Head of caudate nucleus (tissue), 42 donors: Measurements from ENCODE around the gene TMEM115.

ENCODE experiments used
- DNase-seq, 42 donors: peaks; one replicate each; pipeline versions ENCODE4 v3.0.0 to v3.0.0-alpha.2; 2020 to 2021; ENCODE audit warnings: mixed read lengths in 7 of 42
- intact Hi-C: fragments of 100-400 bp; cut with DNase I; formaldehyde crosslinking; loops from one replicate; pipeline ENCODE4 v1.15.0; 2022

The TMEM115 gene, protein sequence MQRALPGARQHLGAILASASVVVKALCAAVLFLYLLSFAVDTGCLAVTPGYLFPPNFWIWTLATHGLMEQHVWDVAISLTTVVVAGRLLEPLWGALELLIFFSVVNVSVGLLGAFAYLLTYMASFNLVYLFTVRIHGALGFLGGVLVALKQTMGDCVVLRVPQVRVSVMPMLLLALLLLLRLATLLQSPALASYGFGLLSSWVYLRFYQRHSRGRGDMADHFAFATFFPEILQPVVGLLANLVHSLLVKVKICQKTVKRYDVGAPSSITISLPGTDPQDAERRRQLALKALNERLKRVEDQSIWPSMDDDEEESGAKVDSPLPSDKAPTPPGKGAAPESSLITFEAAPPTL

DNA sequence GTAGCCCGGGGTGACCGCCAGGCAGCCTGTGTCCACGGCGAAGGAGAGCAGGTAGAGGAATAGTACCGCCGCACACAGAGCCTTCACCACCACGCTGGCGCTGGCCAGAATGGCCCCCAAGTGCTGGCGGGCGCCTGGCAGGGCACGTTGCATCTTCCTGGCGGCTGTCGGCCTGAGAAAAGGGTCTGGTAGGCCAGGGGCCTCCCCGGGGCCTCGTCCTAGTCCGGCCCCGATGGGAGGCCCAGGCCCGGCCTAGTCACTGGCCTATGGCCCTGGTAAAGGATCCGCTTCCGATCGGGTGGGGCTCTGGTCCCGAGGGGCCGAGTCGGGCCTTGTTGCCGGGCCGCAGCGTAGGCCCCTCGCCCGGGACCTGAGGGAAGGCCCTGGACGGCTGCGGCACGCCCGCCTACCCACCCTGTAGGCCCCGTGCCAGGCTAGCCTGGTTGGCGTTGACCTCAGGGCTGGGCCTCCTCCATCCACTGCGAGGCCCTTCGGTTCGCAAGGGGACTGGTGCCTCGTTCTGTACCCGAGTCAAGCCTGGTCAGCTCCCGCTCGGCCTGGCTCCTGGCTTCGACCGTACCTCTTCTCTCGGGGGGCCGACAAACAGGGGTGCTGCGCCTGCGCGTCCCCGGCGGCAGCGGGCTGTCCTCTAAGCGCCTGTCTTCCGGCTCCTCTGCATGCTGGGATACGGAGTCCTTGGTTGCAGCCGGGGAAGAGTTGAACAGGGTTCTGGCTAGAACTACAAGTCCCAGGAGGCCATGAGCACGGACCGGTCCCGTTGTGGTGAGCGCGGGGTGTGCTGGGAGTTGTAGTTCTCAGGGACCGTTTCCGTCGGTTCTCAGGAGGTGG, at the start of gene TMEM115:
Gene TMEM115 (minus strand): TSS at position 611 of the 849 bp plus-strand sequence. CDS start 458 bp downstream, at position 153.
- intact Hi-C loops = loop anchor here (1.0 kb wide), 1 partner anchor 8 kb away; no protein-coding TSS in a partner anchor
- peak; percentile 96 to 100 (median 100) for DNase-seq

DNA sequence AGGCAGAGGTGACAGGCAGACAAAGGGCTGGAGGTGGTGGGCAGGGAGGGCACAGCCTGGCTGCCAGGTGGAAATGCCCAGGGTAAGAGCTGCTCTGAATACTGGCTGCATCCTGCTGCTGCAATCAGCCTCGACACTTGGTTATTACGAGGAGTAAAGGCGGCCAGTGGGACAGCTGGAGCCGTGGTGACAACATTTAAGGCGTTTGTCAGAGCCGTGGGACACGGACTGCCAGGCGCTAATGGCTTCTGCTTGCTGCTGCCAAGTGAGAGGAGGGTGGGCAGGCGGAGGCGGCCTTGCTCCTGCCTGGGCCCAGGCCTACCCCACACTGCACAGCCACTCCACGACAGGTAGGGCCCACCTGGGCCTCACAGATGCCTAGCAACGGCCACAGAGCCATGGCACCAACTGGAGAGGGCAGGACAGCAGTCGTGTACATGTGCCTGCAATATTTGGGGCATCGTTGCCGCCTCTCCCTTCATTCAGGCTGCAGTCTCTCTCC, 49.2 kb upstream of the TMEM115 start:
- intact Hi-C loops = no loop called here
- DNase-seq = no peak

DNA sequence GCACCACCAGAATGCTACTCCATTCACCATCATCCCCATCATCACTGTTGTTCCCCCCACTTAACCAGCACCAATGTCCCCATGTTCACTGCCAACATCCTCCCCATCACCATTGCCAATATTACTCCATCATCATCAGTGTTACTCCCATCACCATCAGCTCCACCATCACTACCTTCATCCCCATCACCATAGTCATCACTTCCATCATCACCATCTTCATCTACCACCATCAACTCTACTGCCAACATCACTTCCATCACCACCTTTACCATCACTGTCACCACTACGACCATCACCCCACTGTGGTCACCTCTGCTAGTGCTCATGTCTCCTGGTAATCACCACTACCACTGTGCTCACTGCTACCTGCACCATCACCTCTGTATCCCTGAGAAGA, 47.2 kb upstream of the TMEM115 start:
- intact Hi-C loops = no loop called here

DNA sequence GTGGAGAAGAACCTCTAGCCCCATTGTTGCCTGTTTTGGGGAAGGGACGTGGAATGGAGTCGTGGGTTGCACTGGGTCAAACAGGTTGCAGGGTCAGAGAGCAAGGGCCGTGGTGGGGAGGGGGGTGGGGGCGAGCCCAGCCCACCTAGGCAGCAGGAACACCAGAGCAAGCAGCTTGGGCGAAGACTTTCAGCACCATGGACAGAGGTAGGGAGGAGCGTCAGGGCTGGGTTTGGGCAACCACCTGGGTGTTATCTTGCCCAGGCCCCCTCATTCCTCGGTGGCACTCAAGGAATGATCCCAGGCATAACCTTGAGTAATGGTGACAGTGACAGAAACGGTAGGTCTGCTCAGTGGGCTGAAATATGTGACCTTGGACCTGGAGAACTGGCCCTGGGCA, 45.9 kb upstream of the TMEM115 start:
- no peak for DNase-seq
- intact Hi-C loops = no loop called here

More for the DNA sequence above, 47.2 kb upstream of the TMEM115 start:
- DNase-seq = no peak

DNA sequence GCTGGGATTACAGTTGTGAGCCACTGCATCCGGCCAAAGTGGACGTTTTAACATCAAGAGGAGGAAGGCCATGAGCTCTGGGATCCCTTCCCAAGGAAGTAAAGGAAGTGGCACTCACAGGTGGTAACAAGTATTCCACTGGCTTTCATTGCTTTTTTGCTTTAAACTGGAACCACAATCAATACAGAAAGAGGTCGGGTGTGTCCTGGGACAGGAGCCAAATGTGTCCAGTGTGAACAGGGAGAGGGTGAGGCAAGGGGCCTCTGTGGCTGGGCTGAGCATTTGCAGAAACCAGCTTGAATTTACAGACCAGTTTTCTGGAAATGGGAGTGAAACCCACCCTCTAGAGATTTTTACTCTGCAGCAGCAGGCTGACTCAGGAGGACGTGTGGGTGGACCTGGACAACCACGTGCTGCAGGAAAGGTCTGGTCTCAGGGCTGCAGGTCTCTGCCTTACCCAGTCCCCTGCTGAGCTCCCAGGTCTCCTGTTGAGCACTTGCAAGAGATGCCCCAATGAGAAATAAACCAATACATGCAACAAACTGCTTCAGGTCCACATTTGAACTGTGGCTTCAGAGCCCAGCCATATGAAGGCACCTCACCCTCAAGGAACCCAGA, 42.8 kb upstream of the TMEM115 start:
- no peak for DNase-seq
- intact Hi-C loops = no loop called here

DNA sequence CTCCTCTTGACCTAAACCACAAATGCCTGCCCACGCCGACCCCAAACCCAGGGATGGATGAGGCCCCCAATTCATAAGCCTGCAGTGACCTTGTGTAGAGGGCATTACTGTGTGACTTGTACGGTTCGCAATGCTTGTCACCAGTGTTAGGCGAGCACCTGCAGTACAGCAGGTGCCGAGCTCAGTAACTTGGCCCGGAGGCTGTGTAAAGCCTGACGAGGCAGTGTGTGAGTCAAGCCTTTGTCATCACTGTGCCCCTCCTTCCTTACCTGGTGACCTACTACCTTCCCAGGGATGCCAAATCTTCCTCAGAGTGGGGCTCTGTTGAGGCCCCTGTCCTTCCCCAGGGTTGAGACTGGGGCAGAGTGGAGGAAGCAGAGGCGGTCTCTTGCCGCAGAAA, 37.2 kb upstream of the TMEM115 start:
- DNase-seq = peak in 1 of 42 donors; percentile 18
- intact Hi-C loops = no loop called here

DNA sequence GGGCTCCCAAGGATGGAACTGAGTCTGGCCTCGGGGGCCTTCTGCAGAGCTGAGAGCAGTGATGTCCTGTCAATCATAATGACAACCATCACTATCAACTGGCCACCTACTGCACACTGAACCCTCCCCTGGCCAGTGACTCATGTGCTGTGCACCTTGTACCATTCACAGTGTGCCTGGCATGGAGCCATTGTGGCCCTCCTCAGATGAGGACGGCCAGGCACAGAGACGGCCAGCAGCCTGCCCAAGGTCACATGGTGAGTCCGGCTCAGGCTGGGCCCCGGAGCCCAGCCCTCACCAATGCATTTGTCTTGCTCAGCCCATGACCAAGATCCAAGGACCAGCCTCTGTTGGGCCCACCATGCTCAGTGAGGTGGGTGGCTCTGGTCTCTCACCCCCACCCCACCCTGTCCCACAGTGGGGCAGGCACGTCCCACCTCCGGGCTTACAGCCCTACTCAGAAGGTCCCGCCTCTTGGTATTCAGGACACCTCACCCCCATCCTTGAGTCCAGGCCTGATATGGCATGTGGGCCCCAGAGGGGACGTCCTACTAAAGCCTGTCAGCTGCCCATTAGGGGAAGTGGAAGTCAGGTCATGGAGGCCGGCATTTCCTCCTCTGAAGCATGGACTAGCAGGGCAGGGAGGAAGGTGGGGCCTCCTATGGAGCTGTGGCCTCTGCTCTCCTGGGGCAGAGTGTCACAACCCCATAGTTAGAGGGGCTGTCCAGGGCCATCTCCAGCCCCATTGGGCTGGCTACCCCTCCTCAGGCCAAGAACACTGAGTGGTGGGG, 35.9 kb upstream of the TMEM115 start:
- intact Hi-C loops = no loop called here
- DNase-seq = no peak

DNA sequence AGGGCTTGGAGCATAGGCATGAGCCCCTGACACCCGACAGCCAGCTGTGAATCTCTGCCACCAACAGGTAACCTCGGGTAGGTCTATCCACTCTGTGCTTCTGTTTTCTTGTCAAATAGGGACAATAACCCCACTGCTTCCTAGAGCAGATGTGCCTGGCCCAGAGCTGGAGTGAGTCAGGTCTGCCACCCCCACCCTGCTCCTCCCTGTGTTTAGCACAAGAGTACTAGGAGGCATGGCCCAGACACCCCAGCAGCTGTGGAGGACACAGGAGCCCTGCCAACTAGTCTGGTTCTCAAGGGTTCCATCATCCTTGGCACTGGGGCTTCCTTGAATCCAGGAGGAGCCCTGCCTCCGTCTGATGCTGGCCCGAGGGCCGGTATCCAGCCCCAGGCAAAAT, 33.7 kb upstream of the TMEM115 start:
- intact Hi-C loops = no loop called here
- peak in 2 of 42 donors; percentile 13 to 53 for DNase-seq

DNA sequence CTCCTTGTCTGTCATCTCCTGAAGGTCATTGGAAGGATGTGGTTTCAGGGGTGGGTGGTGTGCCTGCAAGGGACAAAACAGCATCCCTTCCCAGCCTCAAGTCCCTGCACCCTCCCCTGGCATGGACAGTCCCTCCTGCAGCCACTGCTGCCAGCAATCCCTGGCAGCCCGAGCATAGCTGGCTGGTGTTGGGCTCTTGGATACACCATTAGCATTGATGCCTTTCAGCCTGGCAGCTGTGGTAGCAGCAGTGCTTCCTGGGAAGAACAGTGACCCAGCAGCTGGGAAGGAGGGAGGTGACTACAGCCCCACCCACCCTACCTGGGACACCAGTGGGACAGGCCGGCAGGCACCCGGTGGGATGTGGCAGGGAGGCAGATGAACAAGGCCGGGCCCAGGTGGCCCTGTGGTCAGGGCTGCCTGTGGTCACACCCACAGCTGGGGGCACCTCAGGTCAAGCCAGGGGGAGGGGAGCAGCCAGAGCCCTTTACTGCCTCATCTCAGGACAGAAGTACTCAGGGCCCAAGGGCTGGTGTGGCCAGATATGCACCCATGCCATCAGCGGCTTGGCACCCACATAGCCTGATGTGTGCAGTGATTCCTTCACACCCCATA, 32.9 kb upstream of the TMEM115 start:
- peak in 24 of 42 donors; percentile 10 to 52 (median 28) for DNase-seq

DNA sequence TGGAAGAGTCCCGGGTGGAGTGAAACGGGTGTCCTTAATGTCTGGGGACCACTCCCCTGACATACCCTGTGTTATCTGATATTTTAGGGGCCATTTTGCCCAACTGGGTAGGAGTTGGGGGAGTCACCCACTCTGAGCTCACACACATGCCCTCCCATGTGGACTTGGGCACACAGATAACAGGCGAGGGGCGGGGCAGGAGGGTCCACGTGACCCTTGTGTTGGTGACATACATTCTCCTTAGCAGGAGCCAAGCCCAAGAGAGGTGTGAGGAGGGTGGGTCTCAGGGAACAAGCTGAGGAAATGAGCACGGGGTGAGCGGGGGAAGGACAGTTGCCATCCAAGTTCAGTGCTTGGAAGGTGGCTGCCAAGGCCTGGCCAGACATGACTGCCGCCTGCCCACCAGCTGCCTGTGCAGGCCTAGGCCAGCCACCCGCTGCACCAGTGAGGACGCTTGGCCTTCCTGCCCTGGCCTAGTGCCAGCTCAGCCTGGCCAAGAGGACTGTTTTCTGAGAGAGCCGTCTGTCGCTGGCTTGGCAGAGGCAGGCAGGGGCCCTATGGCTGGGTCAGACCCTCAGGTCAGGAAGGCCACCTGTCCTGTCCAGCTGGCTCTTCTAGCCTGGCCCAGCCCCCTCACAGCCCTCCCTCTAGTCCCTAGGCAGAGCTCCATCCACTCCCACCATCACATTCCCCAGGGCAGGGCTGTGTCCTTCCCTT, 31.3 kb upstream of the TMEM115 start:
- DNase-seq = peak in 39 of 42 donors; percentile 12 to 73 (median 48)
- intact Hi-C loops = no loop called here

More for the DNA sequence above, 32.9 kb upstream of the TMEM115 start:
- intact Hi-C loops = no loop called here

DNA sequence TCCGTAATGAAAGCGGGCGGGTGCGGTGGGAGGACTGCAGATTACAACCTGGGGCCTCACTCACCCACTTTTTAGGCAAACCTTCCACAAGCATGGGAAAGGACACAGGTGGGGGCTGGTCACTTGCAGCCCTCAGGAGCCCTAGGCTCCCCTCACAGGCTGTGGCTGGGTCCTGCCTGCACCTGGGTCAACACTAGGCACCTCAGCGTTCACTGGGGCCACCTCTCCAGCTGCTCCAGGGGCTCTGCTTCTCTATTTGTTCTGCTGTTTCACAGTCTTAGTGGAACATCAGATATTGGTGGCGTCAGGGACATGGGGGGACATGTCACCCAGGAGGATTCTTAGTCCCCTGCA, 30.1 kb upstream of the TMEM115 start:
- no peak for DNase-seq
- intact Hi-C loops = no loop called here

DNA sequence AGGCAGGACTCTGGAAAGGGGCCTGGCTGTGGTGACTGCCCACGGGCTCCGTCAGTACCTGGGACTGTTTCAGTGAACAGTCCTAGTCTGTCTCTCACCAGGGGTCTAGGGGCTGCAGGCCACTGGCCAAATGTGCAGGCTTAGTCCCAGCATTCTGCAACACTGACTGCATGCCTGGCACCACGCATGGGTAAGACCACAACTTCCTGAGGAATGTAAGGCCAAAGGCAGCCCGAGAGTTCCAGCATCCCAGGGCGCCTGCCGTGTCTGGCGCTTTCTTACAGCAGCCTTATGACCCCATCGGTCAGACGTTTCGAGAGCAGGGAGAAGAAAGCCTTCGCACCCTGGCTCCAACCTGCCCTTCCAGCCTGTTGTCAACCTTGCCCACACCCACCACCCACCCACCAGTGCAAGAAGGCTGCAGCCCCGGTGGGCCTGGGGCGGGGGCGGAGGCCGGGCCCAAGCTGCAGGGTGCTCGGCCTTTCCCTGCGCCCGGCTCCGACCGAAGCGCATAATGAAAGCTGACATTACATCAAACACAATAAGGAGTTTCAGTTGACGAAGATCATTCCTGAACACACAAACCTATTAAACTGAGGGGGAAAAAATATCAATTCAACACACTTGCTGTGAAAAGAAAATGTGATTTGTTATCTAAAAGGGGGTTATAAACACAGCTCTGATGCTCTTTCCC, 29.5 kb upstream of the TMEM115 start:
- intact Hi-C loops = no loop called here
- no peak for DNase-seq

DNA sequence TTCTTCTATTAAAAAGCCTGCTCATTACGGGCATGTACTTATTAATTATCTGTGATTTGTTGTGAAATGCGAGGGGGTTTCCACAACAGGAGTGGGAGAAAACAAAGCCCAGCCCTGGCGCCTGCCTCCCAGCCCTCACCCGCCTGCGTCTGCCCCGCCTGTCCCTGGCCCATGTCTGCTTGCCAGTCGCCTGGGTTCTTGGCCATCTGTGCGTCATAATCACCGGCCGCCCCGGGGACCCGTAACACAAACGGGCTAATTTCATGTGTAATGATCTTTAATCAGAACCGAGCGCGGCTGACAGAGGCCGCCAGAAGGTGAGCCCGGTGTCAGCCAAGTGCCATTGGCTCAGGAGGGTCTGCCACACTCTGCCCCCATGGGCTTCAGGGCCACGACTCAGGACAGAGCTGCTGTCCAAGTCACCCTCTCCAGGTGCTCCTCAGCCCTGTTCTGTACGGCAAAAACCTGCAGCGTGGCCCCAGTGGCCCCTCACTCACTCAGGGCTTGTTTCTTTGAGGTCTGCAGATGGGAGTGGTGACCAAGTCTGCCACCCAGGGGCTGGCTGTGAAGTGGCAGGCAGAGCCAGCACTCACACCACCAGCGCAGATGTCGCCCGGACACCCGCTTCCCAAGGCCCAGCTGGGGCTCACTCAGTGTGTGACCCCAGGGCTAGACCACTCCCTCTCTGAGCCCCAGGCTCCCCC, 28.8 kb upstream of the TMEM115 start:
- DNase-seq = peak in 19 of 42 donors; percentile 16 to 56 (median 28)
- intact Hi-C loops = no loop called here

DNA sequence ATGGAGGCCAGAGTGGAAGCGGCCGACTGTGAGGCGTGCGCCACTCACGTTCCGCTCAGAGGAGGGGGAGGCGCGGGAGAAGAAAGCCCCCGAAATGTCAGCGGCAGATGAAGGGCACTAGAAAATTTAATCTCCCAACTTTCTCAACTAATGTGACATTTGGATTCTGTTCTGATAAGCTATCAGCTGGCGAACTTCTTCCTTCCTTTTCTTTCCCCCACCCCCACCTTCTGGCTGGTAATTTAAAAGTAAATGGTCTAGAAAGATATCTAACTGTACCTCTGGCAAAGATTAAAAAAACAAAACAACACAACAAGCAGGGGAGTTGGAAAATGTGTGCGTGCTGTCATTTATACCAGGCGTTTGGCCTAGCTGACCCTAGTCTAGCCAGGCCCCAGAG, 26.4 kb upstream of the TMEM115 start:
- intact Hi-C loops = no loop called here
- DNase-seq = no peak

DNA sequence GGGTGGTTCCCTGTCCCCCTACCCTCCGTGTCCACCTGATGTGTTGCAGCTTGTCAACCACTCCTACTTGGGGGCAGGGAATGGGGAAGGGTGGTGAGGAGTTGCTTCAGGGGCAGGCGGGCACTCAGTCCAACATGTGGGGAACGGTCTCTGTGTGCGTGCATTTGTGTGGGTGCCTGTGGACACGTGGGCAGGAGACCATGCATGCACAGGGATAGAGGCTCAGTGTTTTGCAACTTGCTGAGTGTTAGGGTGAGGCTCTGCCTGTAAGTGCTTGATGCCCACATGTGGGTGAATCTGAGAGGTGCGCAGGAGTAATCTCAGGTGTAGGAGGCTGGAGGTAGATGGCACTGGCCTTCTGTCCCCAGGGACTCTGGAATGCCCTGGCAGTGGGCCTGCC, 24.4 kb upstream of the TMEM115 start:
- DNase-seq = no peak
- intact Hi-C loops = no loop called here

DNA sequence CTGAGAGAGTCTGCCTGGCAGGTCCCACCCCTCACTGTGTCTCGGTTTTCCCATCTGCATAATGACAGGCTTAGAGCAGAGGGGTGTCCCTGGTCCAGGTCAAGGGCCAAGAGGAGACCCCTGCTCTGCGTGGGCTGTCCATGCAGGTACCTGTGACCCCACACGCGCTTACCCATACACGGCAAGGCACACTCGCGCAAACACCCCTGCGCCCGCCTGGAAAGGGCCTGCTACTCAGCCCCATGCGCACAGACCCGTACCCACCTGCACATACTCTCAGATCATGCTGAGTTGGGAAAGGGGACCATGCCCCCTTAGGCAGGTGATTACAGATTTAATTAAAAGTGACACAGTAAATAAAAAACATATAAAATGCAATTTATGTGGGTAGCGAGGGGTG, 23.4 kb upstream of the TMEM115 start:
- no peak for DNase-seq
- intact Hi-C loops = no loop called here

DNA sequence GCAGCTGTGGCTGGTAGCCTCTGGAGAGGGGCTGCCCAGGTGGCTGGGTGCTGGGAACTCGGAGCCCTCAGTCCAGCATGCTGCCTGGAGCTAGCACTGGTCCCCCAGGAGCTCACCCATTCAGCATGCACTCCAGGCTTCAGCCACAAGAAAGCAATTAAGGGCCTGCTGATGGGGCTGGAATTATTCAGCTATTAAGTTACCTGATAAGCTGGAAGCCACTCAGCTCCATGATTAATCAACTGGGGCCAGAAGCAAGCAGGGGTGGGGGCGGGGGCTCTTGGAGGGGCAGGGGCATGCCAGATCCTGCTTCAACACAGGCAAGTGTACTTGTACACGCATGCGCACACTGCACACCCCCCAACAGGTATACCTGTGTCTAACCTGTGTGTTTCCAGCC, 22.1 kb upstream of the TMEM115 start:
- intact Hi-C loops = no loop called here
- no peak for DNase-seq
